OCI-LY3 (cell line): ENCODE measurements around the gene HIVEP3.

Source experiments
- H2AFZ ChIP-seq: fragments of 200-600, 300-600 bp; shearing (Covaris generic); 2 replicates; pipeline ENCODE4 v1.6.0; 2014; ENCODE audit warnings: antibody characterized with exemption, low read depth, low read length
- H3K27ac ChIP-seq: fragments of 200-600, 300-600 bp; sonication (generic); 2 replicates; pipeline ENCODE4 v1.5.1; 2014; ENCODE audit warnings: mild to moderate bottlenecking, low read length, moderate library complexity, mixed read lengths
- H3K27me3 ChIP-seq: fragments of 200-600, 300-600 bp; sonication (generic); 2 replicates; pipeline ENCODE4 v1.6.1; 2014; ENCODE audit warnings: low read depth, low read length, mixed read lengths
- H3K36me3 ChIP-seq: fragments of 200-600, 300-600 bp; sonication (generic); replicated peaks from 2 replicates; pipeline ENCODE3; 2014; ENCODE audit warnings: low read depth, low read length, mixed read lengths
- H3K4me1 ChIP-seq: fragments of 300-600, 200-600 bp; sonication (generic); 2 replicates; pipeline ENCODE4 v1.6.1; 2014; ENCODE audit warnings: low read length, mixed read lengths
- H3K4me2 ChIP-seq: fragments of 200-600, 300-600 bp; sonication (generic); 2 replicates; pipeline ENCODE4 v1.6.1; 2014; ENCODE audit warnings: low read length, mixed read lengths
- H3K4me3 ChIP-seq: fragments of 300-600, 200-600 bp; sonication (generic); 2 replicates; pipeline ENCODE4 v1.5.1; 2014; ENCODE audit warnings: antibody characterized with exemption, mild to moderate bottlenecking, low read length, moderate library complexity
- H3K79me2 ChIP-seq: fragments of 300-600, 200-600 bp; shearing (Covaris generic); 2 replicates; pipeline ENCODE4 v1.6.1; 2014; ENCODE audit warnings: mild to moderate bottlenecking, low read length, mixed read lengths
- H3K9ac ChIP-seq: fragments of 300-600, 200-600 bp; shearing (Covaris generic); 2 replicates; pipeline ENCODE4 v1.6.0; 2014; ENCODE audit warnings: mild to moderate bottlenecking, low read length, moderate library complexity
- H3K9me3 ChIP-seq: fragments of 200-600, 300-600 bp; shearing (Covaris generic); 2 replicates; pipeline ENCODE4 v1.6.1; 2014; ENCODE audit warnings: low read length, mixed read lengths; ENCODE audit not compliant: insufficient read depth
- H4K20me1 ChIP-seq: fragments of 200-600, 300-600 bp; sonication (generic); 2 replicates; pipeline ENCODE4 v1.6.1; 2016; ENCODE audit warnings: low read length, mixed read lengths; ENCODE audit not compliant: insufficient read depth
- CTCF ChIP-seq: fragments of 200-600, 300-600 bp; sonication (generic); IDR thresholded peaks from 2 replicates; pipeline ENCODE4 v1.5.1; 2014; ENCODE audit warnings: antibody characterized with exemption, low read length, low read depth
- EZH2phosphoT487 ChIP-seq: fragments of 200-600 bp; shearing (Covaris generic); IDR thresholded peaks from 2 replicates; pipeline ENCODE4 v1.6.1; 2018; ENCODE audit warnings: antibody characterized with exemption, mixed run types, low read depth

Gene HIVEP3

GRCh38 chr1:41830726-41831125, 88.0 kb downstream of the HIVEP3 start:
- Histone ChIP-seq H3K4me2 (no peak overlapping the region), H2AFZ (no peak overlapping the region), H3K36me3 (no peaks in the 10 kb centered on the region), H4K20me1 (no peaks in the 10 kb centered on the region), H3K27ac (no peak overlapping the region), H3K9me3 (no peaks in the 10 kb centered on the region), H3K27me3 (no peaks in the 10 kb centered on the region), H3K4me1 (no peaks in the 10 kb centered on the region), H3K9ac (no peak overlapping the region), H3K79me2 (no peaks in the 10 kb centered on the region), H3K4me3 (no peak overlapping the region)
- TF ChIP-seq EZH2phosphoT487 (no peak), CTCF (no peak)

- no peak overlapping the region for H3K27ac ChIP-seq
- no peak overlapping the region for H2AFZ ChIP-seq
- no peak overlapping the region for H3K4me2 ChIP-seq
- H3K9me3 ChIP-seq: no peaks in the 10 kb centered on the region
- no peaks in the 10 kb centered on the region for H4K20me1 ChIP-seq
- TF ChIP-seq CTCF (no peak), EZH2phosphoT487 (no peak)
- H3K36me3 ChIP-seq: no peaks in the 10 kb centered on the region
- H3K4me1 ChIP-seq: peaks cover 3% of the 10 kb centered on the region
- H3K27me3 ChIP-seq: no peaks in the 10 kb centered on the region
- no peak overlapping the region for H3K4me3 ChIP-seq
- no peak overlapping the region for H3K9ac ChIP-seq
- H3K79me2 ChIP-seq: no peaks in the 10 kb centered on the region
Observed at GRCh38 chr1:41827991-41828570, 90.6 kb downstream of the HIVEP3 start.

GRCh38 chr1:41823471-41823870, 95.3 kb downstream of the HIVEP3 start:
- no peaks in the 10 kb centered on the region for H3K36me3 ChIP-seq
- H3K9ac ChIP-seq: no peak overlapping the region
- TF ChIP-seq CTCF (no peak), EZH2phosphoT487 (no peak)
- no peaks in the 10 kb centered on the region for H4K20me1 ChIP-seq
- no peak overlapping the region for H3K4me3 ChIP-seq
- no peaks in the 10 kb centered on the region for H3K79me2 ChIP-seq
- H2AFZ ChIP-seq: no peak overlapping the region
- no peak overlapping the region for H3K27ac ChIP-seq
- H3K9me3 ChIP-seq: no peaks in the 10 kb centered on the region
- no peaks in the 10 kb centered on the region for H3K27me3 ChIP-seq
- no peak overlapping the region for H3K4me2 ChIP-seq
- H3K4me1 ChIP-seq: peaks cover 21% of the 10 kb centered on the region

- Histone ChIP-seq H3K4me3 (no peak overlapping the region), H3K79me2 (no peaks in the 10 kb centered on the region), H3K9me3 (no peaks in the 10 kb centered on the region), H3K9ac (no peak overlapping the region), H3K4me1 (peaks cover 22% of the 10 kb centered on the region), H3K27me3 (no peaks in the 10 kb centered on the region), H4K20me1 (no peaks in the 10 kb centered on the region), H3K4me2 (no peak overlapping the region), H3K27ac (no peak overlapping the region), H3K36me3 (no peaks in the 10 kb centered on the region), H2AFZ (no peak overlapping the region)
- TF ChIP-seq CTCF: no peak
- no peak for TF ChIP-seq EZH2phosphoT487
Observed at GRCh38 chr1:41822866-41823265, 95.9 kb downstream of the HIVEP3 start.
